WERI-Rb-1 (cell line): ENCODE measurements around the gene MBD4.

ENCODE experiments used
- DNase-seq: peaks from one replicate; pipeline ENCODE4 v3.0.0-alpha.2; 2020
- H3K27ac ChIP-seq: fragments of 250-450 bp; sonication (Bioruptor Pico); 2 replicates; pipeline ENCODE4 v1.5.1; 2020; ENCODE audit warnings: mild to moderate bottlenecking, moderate library complexity
- H3K27me3 ChIP-seq: fragments of 250-450 bp; sonication (Bioruptor Pico); 2 replicates; pipeline ENCODE4 v1.5.1; 2021; ENCODE audit warnings: mild to moderate bottlenecking, low read depth, moderate library complexity; ENCODE audit not compliant: insufficient read depth, severe bottlenecking
- H3K36me3 ChIP-seq: fragments of 250-450 bp; sonication (Bioruptor Pico); 2 replicates; pipeline ENCODE4 v1.5.1; 2020; ENCODE audit warnings: mild to moderate bottlenecking, moderate library complexity
- H3K4me3 ChIP-seq: 2 replicates; pipeline ENCODE4 v1.5.1; 2011; ENCODE audit warnings: low read depth, mild to moderate bottlenecking, control low read depth, low read length
- H3K9me3 ChIP-seq: fragments of 250-450 bp; sonication (Bioruptor Pico); 2 replicates; pipeline ENCODE4 v1.5.1; 2021; ENCODE audit warnings: mild to moderate bottlenecking, moderate library complexity; ENCODE audit not compliant: severe bottlenecking
- CTCF ChIP-seq: IDR thresholded peaks from 2 replicates; pipeline ENCODE4 v1.5.1; 2011; ENCODE audit warnings: low read depth, mild to moderate bottlenecking, control low read depth, inconsistent platforms, low read length

The MBD4 gene

DNA sequence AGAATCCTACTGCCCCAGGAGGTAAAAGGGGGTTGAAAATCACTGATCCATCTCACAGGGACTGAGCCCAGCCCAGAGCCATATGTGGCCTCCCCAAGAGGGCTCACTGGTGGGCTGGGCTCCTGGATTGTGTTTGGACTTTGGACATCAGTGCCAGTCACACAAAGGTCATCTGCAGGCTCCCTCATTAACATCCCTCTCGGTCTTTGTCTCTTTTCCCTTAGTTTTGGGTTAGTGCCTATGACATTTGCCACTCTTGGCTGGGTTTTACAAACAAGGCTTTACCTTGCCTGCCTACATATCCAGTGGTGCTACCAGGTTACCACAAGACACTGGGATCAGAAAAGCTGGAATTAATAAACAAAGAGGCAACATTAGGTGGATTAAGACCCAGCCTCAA lies 28.2 kb upstream of the MBD4 start:
- no peak for DNase-seq

GRCh38 chr3:129463716-129464115 lies 24.0 kb upstream of the MBD4 start:
- no peak overlapping the region for H3K4me3 ChIP-seq
- no peaks in the 10 kb centered on the region for H3K9me3 ChIP-seq
- DNase-seq = no peak
- no peaks in the 10 kb centered on the region for H3K27me3 ChIP-seq
- no peak overlapping the region for H3K27ac ChIP-seq
- peaks cover 4% of the 10 kb centered on the region; the same call in 1 of the 2 replicates for H3K36me3 ChIP-seq
- no peak for TF ChIP-seq CTCF

More for the DNA sequence above, 28.2 kb upstream of the MBD4 start:
- peaks cover 8% of the 10 kb centered on the region for H3K36me3 ChIP-seq
- H3K9me3 ChIP-seq = no peaks in the 10 kb centered on the region
- H3K27me3 ChIP-seq = no peaks in the 10 kb centered on the region
- H3K4me3 ChIP-seq = no peak overlapping the region
- TF ChIP-seq CTCF = no peak
- peak overlapping the region; percentile 65 for H3K27ac ChIP-seq

GRCh38 chr3:129463094-129463493 lies 23.3 kb upstream of the MBD4 start:
- no peak for DNase-seq
- H3K27me3 ChIP-seq = no peaks in the 10 kb centered on the region
- H3K9me3 ChIP-seq = no peaks in the 10 kb centered on the region
- H3K27ac ChIP-seq = no peak overlapping the region
- H3K36me3 ChIP-seq = peaks cover 4% of the 10 kb centered on the region; the same call in 1 of the 2 replicates
- TF ChIP-seq CTCF = no peak
- no peak overlapping the region for H3K4me3 ChIP-seq

DNA sequence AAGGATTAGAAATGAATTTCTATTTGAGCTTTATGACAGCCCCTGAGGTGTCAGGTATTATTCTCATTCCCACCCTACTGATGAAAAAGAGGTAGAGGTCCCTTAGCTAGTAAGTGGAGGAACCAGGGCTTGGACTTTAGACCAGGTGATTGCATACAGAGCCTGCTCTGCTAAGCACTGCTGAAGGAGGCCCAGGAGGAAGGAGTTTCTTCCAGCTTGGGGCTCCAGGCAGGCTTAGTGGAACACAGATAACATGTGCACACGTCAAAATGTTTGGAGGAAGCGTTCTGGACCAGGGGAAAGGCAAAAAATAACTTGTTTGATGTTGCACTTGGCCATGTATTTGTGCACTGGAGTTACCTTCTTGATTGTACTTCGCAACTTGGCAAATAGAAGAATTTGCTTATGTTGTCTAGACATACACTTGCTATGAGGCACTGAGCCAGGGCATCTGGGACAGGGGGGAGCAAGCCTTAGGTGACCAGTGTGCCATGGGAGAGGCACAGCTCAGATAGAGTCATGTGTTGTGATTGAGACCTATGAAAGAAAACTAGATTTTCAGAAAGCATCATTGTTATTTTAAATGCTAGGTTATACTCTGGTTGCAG lies 22.7 kb upstream of the MBD4 start:
- Histone ChIP-seq H3K27ac (no peak overlapping the region), H3K27me3 (no peaks in the 10 kb centered on the region), H3K36me3 (peaks cover 4% of the 10 kb centered on the region; the same call in 1 of the 2 replicates), H3K9me3 (no peaks in the 10 kb centered on the region), H3K4me3 (no peak overlapping the region)
- no peak for DNase-seq
- no peak for TF ChIP-seq CTCF

DNA sequence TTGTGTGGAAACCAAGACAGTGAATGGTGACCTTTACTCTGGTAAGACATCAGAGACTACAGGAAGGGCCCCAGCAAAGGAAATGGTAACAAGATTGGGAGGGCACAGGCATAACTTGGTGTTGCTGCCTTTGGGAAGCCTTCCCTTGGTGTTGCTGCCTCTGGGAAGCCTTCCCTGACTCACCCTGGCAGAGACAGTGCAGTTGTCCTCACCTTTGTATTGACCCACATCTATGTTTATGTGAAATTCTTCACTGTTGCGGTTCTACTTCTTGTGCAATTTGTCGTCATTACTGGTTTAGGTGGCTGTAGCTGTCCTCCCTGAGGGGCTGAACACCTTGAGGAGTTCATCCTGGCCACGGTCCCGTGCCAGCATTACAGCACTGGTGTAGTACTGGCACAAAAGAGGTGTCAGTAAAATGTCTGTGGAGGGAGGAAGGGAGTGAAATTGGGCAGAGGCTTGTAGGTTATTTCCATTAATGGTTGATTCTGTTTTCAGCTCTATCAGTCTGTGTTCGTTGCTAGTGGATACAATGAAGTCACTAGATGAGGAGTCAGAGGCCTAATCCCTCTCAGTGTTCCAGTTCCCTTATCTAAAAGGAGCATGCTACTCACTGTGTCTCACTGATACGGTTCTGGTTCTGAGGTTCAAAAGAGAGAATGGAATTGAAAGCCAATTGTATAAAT lies 21.9 kb upstream of the MBD4 start:
- TF ChIP-seq CTCF = no peak
- Histone ChIP-seq H3K4me3 (no peak overlapping the region), H3K9me3 (no peaks in the 10 kb centered on the region), H3K36me3 (peaks cover under 1% of the 10 kb centered on the region), H3K27ac (no peak overlapping the region), H3K27me3 (no peaks in the 10 kb centered on the region)
- no peak for DNase-seq
